Measurements from ENCODE around the gene TSPAN1.

TSPAN1 gene

GRCh38 chr1:46132529-46133180 lies 42.2 kb upstream of the TSPAN1 start, which contains the start of gene PIK3R3:
Gene PIK3R3 (minus strand): TSS chr1:46132629. CDS start chr1:46131952, 677 bp downstream.
- no peak for TF ChIP-seq CTCF (conservative IDR thresholded peaks at IDR 0.05; ENCODE audit: low read length)
- DNase-seq (ENCODE audit: low read depth): peak; percentile 99
- H3K4me3 ChIP-seq (ENCODE audit: low read length): peak within 1 kb of the TSS; percentile 77

- no peak for TF ChIP-seq CTCF (conservative IDR thresholded peaks at IDR 0.05; ENCODE audit: low read length)
- no peak for DNase-seq (ENCODE audit: low read depth)
- peak overlapping the region; percentile 77 for H3K4me3 ChIP-seq (ENCODE audit: low read length)
These were observed 41.7 kb upstream of the TSPAN1 start for GRCh38 chr1:46133181-46133658.

- no peak for TF ChIP-seq CTCF (conservative IDR thresholded peaks at IDR 0.05; ENCODE audit: low read length)
These were observed 41.0 kb upstream of the TSPAN1 start for GRCh38 chr1:46133781-46134350.

GRCh38 chr1:46134660-46135331 lies 40.1 kb upstream of the TSPAN1 start:
- H3K4me3 ChIP-seq (ENCODE audit: low read length): no peak overlapping the region
- no peak for TF ChIP-seq CTCF (conservative IDR thresholded peaks at IDR 0.05; ENCODE audit: low read length)
- DNase-seq (ENCODE audit: low read depth): peak; percentile 56

More at GRCh38 chr1:46133781-46134350, 41.0 kb upstream of the TSPAN1 start:
- DNase-seq (ENCODE audit: low read depth): no peak
- H3K4me3 ChIP-seq (ENCODE audit: low read length): peak overlapping the region; percentile 77; the same call in 1 of the 2 replicates

- TF ChIP-seq CTCF (conservative IDR thresholded peaks at IDR 0.05; ENCODE audit: low read length): no peak
These were observed 38.2 kb upstream of the TSPAN1 start for GRCh38 chr1:46136711-46137110.

GRCh38 chr1:46137916-46138315 lies 37.0 kb upstream of the TSPAN1 start:
- TF ChIP-seq CTCF (conservative IDR thresholded peaks at IDR 0.05; ENCODE audit: low read length): no peak
- DNase-seq (ENCODE audit: low read depth): peak; percentile 31
- peak overlapping the region; percentile 22; the same call in 1 of the 2 replicates for H3K4me3 ChIP-seq (ENCODE audit: low read length)

More at GRCh38 chr1:46136711-46137110, 38.2 kb upstream of the TSPAN1 start:
- DNase-seq (ENCODE audit: low read depth): no peak
- H3K4me3 ChIP-seq (ENCODE audit: low read length): no peak overlapping the region
